Panc1 (cell line): ENCODE data around the gene IPO11. TPM values are rescaled to one million over a fixed set of nuclear protein-coding genes. Genes with fewer than 3 reads are reported as not detected.

ENCODE experiments used
- ATAC-seq: fragments of 200-7000 bp; cut with Tn5 transposase; 2 replicates; pipeline ENCODE4 v1.9.1; 2020; ENCODE audit warnings: mild to moderate bottlenecking, moderate library complexity
- BruUV-seq: library from RNA; stranded (reverse); fragments of 400-500 nt; replicated peaks from 2 replicates; lab custom pipeline; 2021; lab: Mats Ljungman, UMichigan
- CTCF ChIA-PET: fragments of 300-600 bp; sonication (Branson Sonifier 250); formaldehyde crosslinking; loops from one replicate; lab custom pipeline; 2022; ENCODE audit warnings: antibody characterized with exemption; lab: Charles Lee
- POLR2A ChIA-PET: fragments of 300-600 bp; sonication (Branson Sonifier 250); formaldehyde crosslinking; loops from one replicate; lab custom pipeline; 2022; ENCODE audit warnings: antibody characterized with exemption; lab: Charles Lee
- DNase-seq: peaks from one replicate; pipeline ENCODE4 v3.0.0-alpha.2; 2010; ENCODE audit warnings: low read depth, low spot score
- H3K27ac ChIP-seq: 2 replicates; pipeline ENCODE4 v1.5.1; 2011; ENCODE audit warnings: mild to moderate bottlenecking, low read length, inconsistent platforms
- H3K27me3 ChIP-seq: fragments of 200-500 bp; sonication (Bioruptor generic); 2 replicates; pipeline ENCODE4 v1.6.0; 2014; ENCODE audit warnings: low read length, inconsistent platforms; ENCODE audit not compliant: control insufficient read depth, insufficient read depth
- H3K36me3 ChIP-seq: fragments of 200-500 bp; sonication (Bioruptor generic); 2 replicates; pipeline ENCODE4 v1.5.1; 2014; ENCODE audit warnings: inconsistent platforms, mild to moderate bottlenecking, low read length, moderate library complexity; ENCODE audit not compliant: control insufficient read depth, insufficient read depth
- H3K4me1 ChIP-seq: 2 replicates; pipeline ENCODE4 v1.5.1; 2011; ENCODE audit warnings: inconsistent platforms, mild to moderate bottlenecking, low read length, moderate library complexity; ENCODE audit not compliant: control insufficient read depth, insufficient read depth
- H3K4me3 ChIP-seq, 2 experiments: 2 replicates each; pipeline ENCODE4 v1.5.1; 2011 to 2012; ENCODE audit warnings: low read depth in 2 of 2, low read length in 2 of 2, mild to moderate bottlenecking in 2 of 2, inconsistent platforms in 1 of 2, moderate library complexity in 1 of 2
- H3K9me3 ChIP-seq: fragments of 200-500 bp; sonication (Bioruptor generic); 2 replicates; pipeline ENCODE4 v1.5.1; 2014; ENCODE audit warnings: low read depth, mild to moderate bottlenecking, inconsistent platforms, low read length, moderate library complexity; ENCODE audit not compliant: control insufficient read depth, insufficient read depth
- POLR2AphosphoS5 ChIP-seq: IDR thresholded peaks from 2 replicates; pipeline ENCODE4 v1.6.1; 2012; ENCODE audit warnings: mild to moderate bottlenecking, low read depth, low read length, moderate library complexity
- SIN3A ChIP-seq: IDR thresholded peaks from 2 replicates; pipeline ENCODE4 v1.6.1; 2012; ENCODE audit warnings: low read depth, mild to moderate bottlenecking, low read length, moderate library complexity, borderline replicate concordance; ENCODE audit not compliant: insufficient read depth
- TCF7L2 ChIP-seq: IDR thresholded peaks from 2 replicates; pipeline ENCODE4 v1.6.1; 2011; ENCODE audit warnings: mild to moderate bottlenecking, low read depth, low read length, inconsistent platforms
- in situ Hi-C: cut with HindIII; loops from 2 replicates; pipeline ENCODE4 v1.10.0; 2016; ENCODE audit warnings: low sequenced_read_pairs, low pct_unique_long_range_greater_than_20kb
- intact Hi-C: fragments of 100-400 bp; cut with micrococcal nuclease; formaldehyde crosslinking; loops from one replicate; pipeline ENCODE4 v1.10.0; 2022; ENCODE audit not compliant: unreplicated experiment
- total RNA-seq: library from RNA; stranded (reverse); gene quantifications from one replicate; pipeline ENCODE4 v1.2.1, GENCODE V29; 2021; ENCODE audit not compliant: unreplicated experiment
- TF ChIP-seq, protein P1 (sequence below): fragments of 450-650 bp; IDR thresholded peaks from 2 replicates; pipeline ENCODE4 v1.5.1; 2017; ENCODE audit warnings: mild to moderate bottlenecking
- TF ChIP-seq, protein P2 (sequence below), 2 experiments: IDR thresholded peaks; 2 replicates each; pipeline ENCODE4 v1.6.1; 2011 to 2012; ENCODE audit warnings: low read depth in 2 of 2, control low read depth in 1 of 2, low read length in 1 of 2, mild to moderate bottlenecking in 1 of 2, moderate library complexity in 1 of 2; ENCODE audit not compliant: insufficient read depth in 1 of 2

Gene IPO11
- total RNA-seq, 1 experiment from 2014 or later: 39.8 TPM

- Histone ChIP-seq H3K36me3 (no peaks in the 10 kb centered on the region; the same call in 1 of the 2 replicates), H3K4me1 (no peaks in the 10 kb centered on the region), H3K27me3 (no peaks in the 10 kb centered on the region), H3K9me3 (no peaks in the 10 kb centered on the region), H3K27ac (no peak overlapping the region), H3K4me3 (no peak overlapping the region)
- intact Hi-C loops: no loop called here
- DNase-seq (no peak), ATAC-seq (no peak)
- POLR2A ChIA-PET: no interaction called here
- TF ChIP-seq TCF7L2: no peak
- TF ChIP-seq POLR2AphosphoS5: no peak
- TF ChIP-seq SIN3A: no peak
- BruUV-seq: no TSS peak
- CTCF ChIA-PET: no interaction called here
- in situ Hi-C loops: no loop called here
Observed at GRCh38 chr5:62605638-62606037, 193.1 kb downstream of the IPO11 start.

DNA sequence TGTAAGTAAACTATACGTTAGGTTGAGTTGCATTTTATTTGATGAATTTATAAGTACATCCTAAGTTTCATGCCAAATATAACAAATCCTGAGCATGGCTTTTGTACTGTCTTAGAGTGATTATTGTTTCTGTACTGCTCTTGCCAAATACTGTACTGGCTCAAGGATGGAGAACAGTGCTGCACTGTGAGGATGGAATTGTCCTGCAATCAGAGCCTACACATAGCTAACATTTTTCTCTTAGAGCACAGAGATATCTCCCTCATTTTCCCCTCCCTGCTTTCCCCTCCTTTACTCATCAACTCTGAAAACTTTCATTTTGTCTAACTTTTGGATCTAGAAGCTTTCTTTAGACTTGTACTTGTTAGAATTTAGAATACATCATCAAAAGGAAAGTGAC, 194.3 kb downstream of the IPO11 start:
- H3K36me3 ChIP-seq: no peaks in the 10 kb centered on the region
- in situ Hi-C loops (no loop called here), intact Hi-C loops (no loop called here)
- no peaks in the 10 kb centered on the region for H3K27me3 ChIP-seq
- BruUV-seq: no TSS peak
- no peaks in the 10 kb centered on the region for H3K4me1 ChIP-seq
- TF ChIP-seq SIN3A (no peak), TCF7L2 (no peak), POLR2AphosphoS5 (no peak)
- TF ChIP-seq, protein P1, sequence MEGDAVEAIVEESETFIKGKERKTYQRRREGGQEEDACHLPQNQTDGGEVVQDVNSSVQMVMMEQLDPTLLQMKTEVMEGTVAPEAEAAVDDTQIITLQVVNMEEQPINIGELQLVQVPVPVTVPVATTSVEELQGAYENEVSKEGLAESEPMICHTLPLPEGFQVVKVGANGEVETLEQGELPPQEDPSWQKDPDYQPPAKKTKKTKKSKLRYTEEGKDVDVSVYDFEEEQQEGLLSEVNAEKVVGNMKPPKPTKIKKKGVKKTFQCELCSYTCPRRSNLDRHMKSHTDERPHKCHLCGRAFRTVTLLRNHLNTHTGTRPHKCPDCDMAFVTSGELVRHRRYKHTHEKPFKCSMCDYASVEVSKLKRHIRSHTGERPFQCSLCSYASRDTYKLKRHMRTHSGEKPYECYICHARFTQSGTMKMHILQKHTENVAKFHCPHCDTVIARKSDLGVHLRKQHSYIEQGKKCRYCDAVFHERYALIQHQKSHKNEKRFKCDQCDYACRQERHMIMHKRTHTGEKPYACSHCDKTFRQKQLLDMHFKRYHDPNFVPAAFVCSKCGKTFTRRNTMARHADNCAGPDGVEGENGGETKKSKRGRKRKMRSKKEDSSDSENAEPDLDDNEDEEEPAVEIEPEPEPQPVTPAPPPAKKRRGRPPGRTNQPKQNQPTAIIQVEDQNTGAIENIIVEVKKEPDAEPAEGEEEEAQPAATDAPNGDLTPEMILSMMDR: no peak
- TF ChIP-seq, protein P2, sequence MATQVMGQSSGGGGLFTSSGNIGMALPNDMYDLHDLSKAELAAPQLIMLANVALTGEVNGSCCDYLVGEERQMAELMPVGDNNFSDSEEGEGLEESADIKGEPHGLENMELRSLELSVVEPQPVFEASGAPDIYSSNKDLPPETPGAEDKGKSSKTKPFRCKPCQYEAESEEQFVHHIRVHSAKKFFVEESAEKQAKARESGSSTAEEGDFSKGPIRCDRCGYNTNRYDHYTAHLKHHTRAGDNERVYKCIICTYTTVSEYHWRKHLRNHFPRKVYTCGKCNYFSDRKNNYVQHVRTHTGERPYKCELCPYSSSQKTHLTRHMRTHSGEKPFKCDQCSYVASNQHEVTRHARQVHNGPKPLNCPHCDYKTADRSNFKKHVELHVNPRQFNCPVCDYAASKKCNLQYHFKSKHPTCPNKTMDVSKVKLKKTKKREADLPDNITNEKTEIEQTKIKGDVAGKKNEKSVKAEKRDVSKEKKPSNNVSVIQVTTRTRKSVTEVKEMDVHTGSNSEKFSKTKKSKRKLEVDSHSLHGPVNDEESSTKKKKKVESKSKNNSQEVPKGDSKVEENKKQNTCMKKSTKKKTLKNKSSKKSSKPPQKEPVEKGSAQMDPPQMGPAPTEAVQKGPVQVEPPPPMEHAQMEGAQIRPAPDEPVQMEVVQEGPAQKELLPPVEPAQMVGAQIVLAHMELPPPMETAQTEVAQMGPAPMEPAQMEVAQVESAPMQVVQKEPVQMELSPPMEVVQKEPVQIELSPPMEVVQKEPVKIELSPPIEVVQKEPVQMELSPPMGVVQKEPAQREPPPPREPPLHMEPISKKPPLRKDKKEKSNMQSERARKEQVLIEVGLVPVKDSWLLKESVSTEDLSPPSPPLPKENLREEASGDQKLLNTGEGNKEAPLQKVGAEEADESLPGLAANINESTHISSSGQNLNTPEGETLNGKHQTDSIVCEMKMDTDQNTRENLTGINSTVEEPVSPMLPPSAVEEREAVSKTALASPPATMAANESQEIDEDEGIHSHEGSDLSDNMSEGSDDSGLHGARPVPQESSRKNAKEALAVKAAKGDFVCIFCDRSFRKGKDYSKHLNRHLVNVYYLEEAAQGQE (IDR thresholded peaks at IDR 0.05; ENCODE audit: insufficient read depth in 1 of 2, low read depth in 2 of 2, low read length in 1 of 2): no peak
- no peaks in the 10 kb centered on the region for H3K9me3 ChIP-seq
- DNase-seq (no peak), ATAC-seq (no peak)
- POLR2A ChIA-PET: no interaction called here
- H3K4me3 ChIP-seq: no peak overlapping the region
- no peak overlapping the region for H3K27ac ChIP-seq
- CTCF ChIA-PET: interaction anchor here (0.7 kb wide), 1 partner anchor 89 kb away, joined by 6 read pairs; no protein-coding TSS in a partner anchor

DNA sequence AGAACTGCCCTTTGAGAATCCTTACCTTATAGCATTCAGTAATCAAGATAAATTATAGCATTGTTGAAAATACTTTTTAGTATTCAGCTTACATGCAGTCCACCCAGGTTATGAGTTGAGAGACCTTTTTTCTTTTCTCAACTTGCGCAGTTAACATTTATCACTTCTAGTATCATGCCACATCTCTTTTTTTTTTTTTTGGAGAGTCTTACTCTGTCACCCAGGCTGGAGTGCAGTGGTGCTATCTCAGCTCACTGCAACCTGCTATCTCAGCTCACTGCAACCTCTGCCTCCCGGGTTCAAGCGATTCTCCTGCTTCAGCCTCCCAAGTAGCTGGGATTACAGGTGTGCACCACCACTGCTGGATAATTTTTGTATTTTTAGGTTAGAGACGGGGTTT, 195.1 kb downstream of the IPO11 start:
- no TSS peak for BruUV-seq

More for the DNA sequence above, 195.1 kb downstream of the IPO11 start:
- no peak overlapping the region for H3K27ac ChIP-seq
- in situ Hi-C loops: no loop called here
- no peaks in the 10 kb centered on the region for H3K36me3 ChIP-seq
- no peaks in the 10 kb centered on the region for H3K27me3 ChIP-seq
- ATAC-seq: no peak
- ChIA-PET POLR2A (no interaction called here), CTCF (no interaction called here)
- no peak for DNase-seq
- intact Hi-C loops: no loop called here
- TF ChIP-seq, protein P1: no peak
- no peak for TF ChIP-seq SIN3A
- TF ChIP-seq TCF7L2: no peak
- TF ChIP-seq, protein P2 (IDR thresholded peaks at IDR 0.05; ENCODE audit: insufficient read depth in 1 of 2, low read depth in 2 of 2, low read length in 1 of 2): no peak
- no peak for TF ChIP-seq POLR2AphosphoS5
- no peaks in the 10 kb centered on the region for H3K4me1 ChIP-seq
- no peak overlapping the region for H3K4me3 ChIP-seq
- no peaks in the 10 kb centered on the region for H3K9me3 ChIP-seq
